OCI-LY1 (cell line): ENCODE measurements around the gene OXER1.

Experiments used
- H2AFZ ChIP-seq: fragments of 200-600 bp; sonication (generic), shearing (Covaris generic); 2 replicates; pipeline ENCODE4 v1.6.0; 2014; ENCODE audit warnings: antibody characterized with exemption, mild to moderate bottlenecking, low read length
- H3F3A ChIP-seq: fragments of 200-600 bp; sonication (generic), shearing (Covaris generic); 2 replicates; pipeline ENCODE4 v1.6.0; 2014; ENCODE audit warnings: mild to moderate bottlenecking, antibody characterized with exemption, low read length, moderate library complexity; ENCODE audit not compliant: insufficient read depth
- H3K27ac ChIP-seq: fragments of 200-600 bp; sonication (generic); 2 replicates; pipeline ENCODE4 v1.5.1; 2014; ENCODE audit warnings: low read length, mixed run types, mild to moderate bottlenecking, low read depth; ENCODE audit not compliant: poor library complexity, severe bottlenecking
- H3K27me3 ChIP-seq: fragments of 200-600 bp; sonication (generic); 2 replicates; pipeline ENCODE4 v1.6.0; 2014; ENCODE audit warnings: antibody characterized with exemption, mild to moderate bottlenecking, low read length, moderate library complexity; ENCODE audit not compliant: insufficient read depth
- H3K36me3 ChIP-seq: fragments of 200-600 bp; sonication (generic); 2 replicates; pipeline ENCODE4 v1.6.1; 2014; ENCODE audit warnings: mild to moderate bottlenecking, antibody characterized with exemption, low read length, moderate library complexity, mixed read lengths; ENCODE audit not compliant: insufficient read depth
- H3K4me1 ChIP-seq: fragments of 200-600 bp; sonication (generic); 2 replicates; pipeline ENCODE4 v1.5.1; 2014; ENCODE audit warnings: mild to moderate bottlenecking, low read length, moderate library complexity; ENCODE audit not compliant: insufficient read depth, severe bottlenecking
- H3K4me2 ChIP-seq: fragments of 200-600 bp; sonication (generic), shearing (Covaris generic); 2 replicates; pipeline ENCODE4 v1.6.1; 2014; ENCODE audit warnings: low read length
- H3K4me3 ChIP-seq: fragments of 200-600 bp; sonication (generic); 2 replicates; pipeline ENCODE4 v1.5.1; 2014; ENCODE audit warnings: low read length, low read depth, mild to moderate bottlenecking, mixed read lengths; ENCODE audit not compliant: poor library complexity, severe bottlenecking
- H3K79me2 ChIP-seq: fragments of 200-600 bp; shearing (Covaris generic); 2 replicates; pipeline ENCODE4 v1.6.1; 2016; ENCODE audit warnings: mixed run types, low read length, mixed read lengths; ENCODE audit not compliant: insufficient read depth
- H3K9ac ChIP-seq: fragments of 200-600 bp; sonication (generic), shearing (Covaris generic); 2 replicates; pipeline ENCODE4 v1.6.1; 2014; ENCODE audit warnings: mild to moderate bottlenecking, low read length, mixed read lengths
- H3K9me2 ChIP-seq: fragments of 200-600 bp; sonication (generic), shearing (Covaris generic); 2 replicates; pipeline ENCODE4 v1.6.1; 2014; ENCODE audit warnings: low read depth, mild to moderate bottlenecking, low read length, mixed read lengths
- H3K9me3 ChIP-seq: fragments of 200-600 bp; shearing (Covaris generic); 2 replicates; pipeline ENCODE4 v1.6.1; 2014; ENCODE audit warnings: low read length, mixed read lengths
- H4K20me1 ChIP-seq: fragments of 200-600 bp; sonication (generic), shearing (Covaris generic); 2 replicates; pipeline ENCODE4 v1.6.0; 2016; ENCODE audit warnings: mild to moderate bottlenecking, low read length; ENCODE audit not compliant: insufficient read depth
- EZH2 ChIP-seq: fragments of 200-600 bp; sonication (generic), shearing (Covaris generic); IDR thresholded peaks from 2 replicates; pipeline ENCODE4 v1.8.0; 2017; ENCODE audit warnings: borderline replicate concordance, mixed run types, mild to moderate bottlenecking, antibody characterized with exemption, low read length, moderate library complexity, mixed read lengths
- TF ChIP-seq, protein P1 (sequence below): fragments of 200-600 bp; sonication (generic), shearing (Covaris generic); IDR thresholded peaks from 2 replicates; pipeline ENCODE4 v1.5.1; 2017; ENCODE audit warnings: mild to moderate bottlenecking, antibody characterized with exemption, low read length, moderate library complexity, mixed read lengths

OXER1 gene

DNA sequence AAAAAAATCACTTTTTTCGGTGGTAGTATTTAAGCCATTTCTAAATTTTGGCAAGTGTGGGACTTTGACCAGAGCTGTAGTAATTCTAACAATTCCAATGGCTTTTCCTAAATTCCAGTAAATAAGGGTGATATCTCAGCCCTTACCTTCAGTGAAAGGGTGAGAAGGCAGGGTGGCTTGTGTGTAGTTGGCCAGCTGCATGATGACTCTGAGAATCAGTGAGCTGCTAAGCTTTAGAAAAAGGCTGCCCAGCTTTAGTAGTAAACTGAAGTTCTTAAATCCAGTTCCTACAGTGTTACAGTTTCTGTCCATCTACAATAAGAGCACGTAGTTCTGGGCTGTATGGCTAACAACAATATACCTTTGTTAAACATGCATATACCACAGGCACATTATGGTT, 42.0 kb downstream of the OXER1 start:
- H3K79me2 ChIP-seq, result no peaks in the 10 kb centered on the region
- no peak overlapping the region for H3K27ac ChIP-seq
- H3K9me2 ChIP-seq, result no peaks in the 10 kb centered on the region
- no peaks in the 10 kb centered on the region for H4K20me1 ChIP-seq
- no peak overlapping the region for H3K9ac ChIP-seq
- no peak for TF ChIP-seq EZH2
- TF ChIP-seq, protein P1, sequence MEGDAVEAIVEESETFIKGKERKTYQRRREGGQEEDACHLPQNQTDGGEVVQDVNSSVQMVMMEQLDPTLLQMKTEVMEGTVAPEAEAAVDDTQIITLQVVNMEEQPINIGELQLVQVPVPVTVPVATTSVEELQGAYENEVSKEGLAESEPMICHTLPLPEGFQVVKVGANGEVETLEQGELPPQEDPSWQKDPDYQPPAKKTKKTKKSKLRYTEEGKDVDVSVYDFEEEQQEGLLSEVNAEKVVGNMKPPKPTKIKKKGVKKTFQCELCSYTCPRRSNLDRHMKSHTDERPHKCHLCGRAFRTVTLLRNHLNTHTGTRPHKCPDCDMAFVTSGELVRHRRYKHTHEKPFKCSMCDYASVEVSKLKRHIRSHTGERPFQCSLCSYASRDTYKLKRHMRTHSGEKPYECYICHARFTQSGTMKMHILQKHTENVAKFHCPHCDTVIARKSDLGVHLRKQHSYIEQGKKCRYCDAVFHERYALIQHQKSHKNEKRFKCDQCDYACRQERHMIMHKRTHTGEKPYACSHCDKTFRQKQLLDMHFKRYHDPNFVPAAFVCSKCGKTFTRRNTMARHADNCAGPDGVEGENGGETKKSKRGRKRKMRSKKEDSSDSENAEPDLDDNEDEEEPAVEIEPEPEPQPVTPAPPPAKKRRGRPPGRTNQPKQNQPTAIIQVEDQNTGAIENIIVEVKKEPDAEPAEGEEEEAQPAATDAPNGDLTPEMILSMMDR, result no peak
- H2AFZ ChIP-seq, result no peak overlapping the region
- no peaks in the 10 kb centered on the region for H3F3A ChIP-seq
- no peaks in the 10 kb centered on the region for H3K4me1 ChIP-seq
- no peak overlapping the region for H3K4me3 ChIP-seq
- no peaks in the 10 kb centered on the region for H3K27me3 ChIP-seq
- H3K9me3 ChIP-seq, result no peaks in the 10 kb centered on the region
- peaks cover 46% of the 10 kb centered on the region for H3K36me3 ChIP-seq
- H3K4me2 ChIP-seq, result no peak overlapping the region

DNA sequence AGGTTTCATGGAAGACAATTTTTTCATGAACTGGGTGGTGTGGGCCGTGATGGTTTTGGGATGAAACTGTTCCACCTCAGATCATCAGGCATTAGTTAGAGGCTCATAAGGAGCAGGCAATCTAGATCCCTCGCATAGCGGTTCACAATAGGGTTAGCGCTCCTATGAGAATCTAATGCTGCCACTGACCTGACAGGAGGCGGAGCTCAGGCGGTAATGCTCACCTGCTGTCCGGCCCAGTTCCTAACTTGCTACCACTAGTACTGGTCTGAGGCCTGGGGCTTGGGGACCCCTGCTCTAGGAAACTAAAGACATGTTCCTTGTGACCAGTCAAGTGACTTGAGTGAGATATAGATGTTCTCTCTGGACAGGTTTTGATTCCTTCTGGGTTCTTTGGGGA, 49.2 kb downstream of the OXER1 start:
- TF ChIP-seq, protein P1, result no peak
- no peak for TF ChIP-seq EZH2
- H3K4me3 ChIP-seq, result no peak overlapping the region
- no peak overlapping the region for H3K9ac ChIP-seq
- H3K4me2 ChIP-seq, result no peak overlapping the region
- H2AFZ ChIP-seq, result no peak overlapping the region
- H3K27ac ChIP-seq, result no peak overlapping the region
- no peaks in the 10 kb centered on the region for H3F3A ChIP-seq
- no peaks in the 10 kb centered on the region for H4K20me1 ChIP-seq
- no peaks in the 10 kb centered on the region for H3K9me3 ChIP-seq
- H3K36me3 ChIP-seq, result peaks cover 10% of the 10 kb centered on the region; the same call in 1 of the 2 replicates
- no peaks in the 10 kb centered on the region for H3K27me3 ChIP-seq
- H3K9me2 ChIP-seq, result no peaks in the 10 kb centered on the region
- no peaks in the 10 kb centered on the region for H3K4me1 ChIP-seq
- no peaks in the 10 kb centered on the region for H3K79me2 ChIP-seq

DNA sequence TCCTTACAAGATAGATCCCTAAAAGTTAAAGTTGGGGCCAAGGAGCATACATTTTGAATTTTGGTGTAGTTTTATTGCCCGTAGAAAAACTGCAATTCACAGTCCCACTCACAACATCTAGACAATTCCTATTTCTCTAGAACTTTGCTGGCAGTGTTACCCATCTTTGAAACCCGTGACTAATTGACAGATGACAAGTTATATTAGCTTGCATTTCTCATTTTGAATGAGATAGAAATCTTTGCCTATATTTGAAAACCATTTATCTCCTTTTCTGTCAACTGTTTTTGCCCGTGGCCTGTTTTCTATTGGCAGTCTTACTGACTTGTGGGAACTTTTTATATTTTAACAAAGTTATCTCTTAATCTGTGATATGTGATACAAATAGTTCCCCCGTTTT, 50.0 kb downstream of the OXER1 start:
- Histone ChIP-seq H3K36me3 (peaks cover 18% of the 10 kb centered on the region), H3F3A (no peaks in the 10 kb centered on the region), H3K9me2 (no peaks in the 10 kb centered on the region), H3K4me1 (no peaks in the 10 kb centered on the region), H3K27me3 (no peaks in the 10 kb centered on the region), H3K4me3 (no peak overlapping the region), H2AFZ (no peak overlapping the region), H4K20me1 (no peaks in the 10 kb centered on the region), H3K79me2 (no peaks in the 10 kb centered on the region), H3K4me2 (no peak overlapping the region), H3K9me3 (no peaks in the 10 kb centered on the region), H3K27ac (no peak overlapping the region), H3K9ac (no peak overlapping the region)
- no peak for TF ChIP-seq EZH2
- TF ChIP-seq, protein P1, result no peak
